Left renal pelvis (tissue), 4 donors: ENCODE data around the gene CYP2F1. TPM values are rescaled to one million over a fixed set of nuclear protein-coding genes. Genes with fewer than 3 reads are reported as not detected.
"Not testable (repeated sequence)": the region's sequence is repeated elsewhere in the genome, so short reads cannot be mapped to it uniquely, and the experiment has no call there.

Experiments used
- DNase-seq, 4 donors: peaks; one replicate each; pipeline ENCODE4 v3.0.0-alpha.2; 2013; ENCODE audit warnings: low read depth in 4 of 4, low spot score in 3 of 4
- polyA plus RNA-seq, 4 donors: library from polyadenylated mRNA; unstranded; fragments of 120-200 nt; gene quantifications; one replicate each; pipeline ENCODE4 v1.2.1, GENCODE V29; 2013; ENCODE audit not compliant: insufficient read length in 4 of 4

Gene CYP2F1
- polyA plus RNA-seq, 4 donors, result 0.38 TPM; not detected in 3

GRCh38 chr19:41123716-41124294, 9.6 kb downstream of the CYP2F1 start:
- DNase-seq, result no peak

DNA sequence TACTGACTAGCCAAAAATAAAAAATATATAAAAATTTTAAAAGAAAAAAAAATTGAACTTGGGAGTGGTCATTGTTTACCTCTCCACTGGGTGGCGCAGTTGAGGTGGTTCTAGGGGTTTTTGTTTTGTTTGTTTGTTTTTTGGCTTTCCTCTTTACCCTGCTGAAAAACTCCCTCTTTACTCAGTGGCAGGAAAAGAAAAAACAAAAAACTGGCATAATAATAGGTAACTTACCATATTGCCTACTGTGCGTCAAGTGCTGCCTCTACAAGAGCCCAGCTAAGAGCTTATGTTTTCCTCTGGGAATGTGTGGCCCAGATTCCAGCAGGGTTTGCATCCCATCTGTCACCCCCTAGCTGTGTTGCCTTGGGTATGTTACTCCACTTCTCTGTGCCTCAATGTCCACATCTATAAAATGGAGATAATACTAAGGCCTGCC, 12.6 kb downstream of the CYP2F1 start:
- not testable (repeated sequence) for DNase-seq

- not testable (repeated sequence) for DNase-seq
Observed at GRCh38 chr19:41127362-41127761, 13.1 kb downstream of the CYP2F1 start.

- peak in 1 of 4 donors; percentile 39 for DNase-seq
Observed at GRCh38 chr19:41127801-41128300, 13.6 kb downstream of the CYP2F1 start.

DNA sequence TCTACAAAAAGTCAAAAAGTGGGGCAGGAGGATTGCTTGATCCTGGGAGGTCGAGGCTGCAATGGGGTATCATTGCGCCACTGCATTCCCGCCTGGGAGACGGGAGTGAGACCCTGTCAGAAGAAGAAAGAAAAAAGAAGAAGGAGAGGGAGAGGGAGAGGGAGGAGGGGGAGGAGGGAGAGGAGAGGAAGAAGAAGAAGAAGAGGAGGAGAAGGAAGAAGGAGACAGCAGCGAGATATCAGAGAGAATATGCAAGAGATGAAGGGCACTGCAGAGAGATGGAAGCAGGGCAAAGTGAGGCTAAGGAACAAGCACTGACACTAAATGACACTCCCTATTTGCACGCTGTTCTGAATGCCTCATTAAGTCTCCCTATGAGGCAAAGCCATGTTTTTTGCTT, 14.5 kb downstream of the CYP2F1 start:
- no peak for DNase-seq

DNA sequence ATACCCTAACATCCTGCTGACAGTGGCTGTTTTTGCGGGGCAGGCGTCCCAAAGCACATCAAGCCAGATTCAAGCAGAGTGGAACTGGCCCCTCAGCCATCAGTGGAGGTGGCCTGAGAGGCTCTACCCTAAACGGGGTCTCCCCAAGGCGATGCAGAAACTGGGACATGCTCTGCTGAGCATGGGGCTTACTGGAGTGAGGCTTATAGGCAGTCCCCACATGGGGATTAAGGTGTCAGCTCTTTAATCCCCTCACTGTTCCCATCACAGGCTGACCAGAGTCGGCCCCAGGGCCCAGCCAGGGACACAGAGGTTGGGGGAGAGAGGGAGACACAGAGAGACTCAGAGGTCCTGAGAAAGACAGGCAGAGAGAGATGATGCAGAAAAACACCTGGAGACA, 17.0 kb downstream of the CYP2F1 start:
- DNase-seq, result no peak

DNA sequence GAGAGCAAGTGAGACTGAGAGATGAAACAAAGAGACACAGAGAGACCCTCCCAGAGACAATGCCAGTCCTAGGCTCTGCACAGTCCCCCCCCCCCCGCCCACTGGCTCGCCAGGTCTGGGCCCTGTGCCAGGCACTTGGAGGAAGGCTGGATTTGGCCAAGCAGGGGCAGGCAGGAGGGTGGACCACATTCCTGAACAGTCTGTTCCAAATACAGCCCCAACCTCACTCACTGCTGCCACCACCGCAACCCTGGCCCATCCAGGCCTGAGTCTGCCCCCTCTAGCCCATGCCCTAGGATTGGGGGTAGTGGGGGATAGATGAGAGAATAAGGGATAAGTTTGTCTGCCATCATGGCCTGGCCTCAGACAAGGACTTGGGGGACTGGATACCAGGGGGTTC, 19.0 kb downstream of the CYP2F1 start:
- DNase-seq, result no peak

GRCh38 chr19:41134616-41135015, 20.4 kb downstream of the CYP2F1 start:
- DNase-seq, result no peak

DNA sequence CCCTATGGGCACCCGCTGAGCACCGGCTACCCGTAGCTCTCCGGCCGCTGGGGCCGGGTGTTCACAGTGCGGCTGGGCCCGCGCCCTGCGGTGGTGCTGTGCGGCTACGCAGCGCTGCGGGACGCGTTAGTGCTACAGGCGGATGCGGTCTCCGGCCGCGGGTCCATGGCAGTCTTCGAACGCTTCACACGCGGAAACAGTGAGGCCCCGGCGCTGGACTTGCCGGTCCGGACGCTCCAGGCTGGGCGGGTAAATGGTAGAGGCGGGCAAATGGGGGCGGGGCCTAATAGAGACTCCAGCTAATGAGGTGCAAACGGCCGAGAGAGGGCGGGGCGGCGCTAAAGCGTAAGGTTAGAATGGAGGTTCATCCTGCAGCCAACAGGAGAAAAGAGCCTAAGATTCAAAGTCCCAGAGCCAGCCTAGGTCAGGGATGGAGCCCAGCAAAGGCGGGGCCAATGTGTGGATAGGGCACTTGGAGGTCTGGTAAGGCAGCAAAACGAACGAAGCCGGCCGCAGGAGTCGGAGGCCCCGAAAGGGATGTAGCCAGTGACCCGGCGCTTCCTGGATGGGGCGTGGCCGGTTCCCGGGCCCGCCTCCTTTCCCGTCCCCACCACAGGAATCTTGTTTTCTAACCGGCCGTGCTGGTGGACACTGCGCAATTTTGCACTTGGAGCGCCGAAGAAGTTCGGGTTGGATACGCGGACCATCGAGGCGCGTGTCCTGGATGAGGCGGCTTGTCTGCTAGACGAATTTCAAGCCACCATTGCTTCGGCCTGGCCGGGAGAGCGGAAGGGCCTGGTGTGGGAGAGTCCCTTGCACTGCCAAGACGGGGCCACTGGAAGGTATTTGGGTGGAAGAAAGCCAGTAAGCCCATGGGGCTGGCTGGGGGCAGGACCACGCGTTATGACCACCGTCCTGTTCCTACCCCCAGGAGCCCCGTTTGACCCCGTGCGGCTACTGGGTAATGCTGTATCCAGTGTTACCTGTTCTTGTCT, 21.5 kb downstream of the CYP2F1 start:
- DNase-seq, result peak; percentile 27 to 38 (median 34)

DNA sequence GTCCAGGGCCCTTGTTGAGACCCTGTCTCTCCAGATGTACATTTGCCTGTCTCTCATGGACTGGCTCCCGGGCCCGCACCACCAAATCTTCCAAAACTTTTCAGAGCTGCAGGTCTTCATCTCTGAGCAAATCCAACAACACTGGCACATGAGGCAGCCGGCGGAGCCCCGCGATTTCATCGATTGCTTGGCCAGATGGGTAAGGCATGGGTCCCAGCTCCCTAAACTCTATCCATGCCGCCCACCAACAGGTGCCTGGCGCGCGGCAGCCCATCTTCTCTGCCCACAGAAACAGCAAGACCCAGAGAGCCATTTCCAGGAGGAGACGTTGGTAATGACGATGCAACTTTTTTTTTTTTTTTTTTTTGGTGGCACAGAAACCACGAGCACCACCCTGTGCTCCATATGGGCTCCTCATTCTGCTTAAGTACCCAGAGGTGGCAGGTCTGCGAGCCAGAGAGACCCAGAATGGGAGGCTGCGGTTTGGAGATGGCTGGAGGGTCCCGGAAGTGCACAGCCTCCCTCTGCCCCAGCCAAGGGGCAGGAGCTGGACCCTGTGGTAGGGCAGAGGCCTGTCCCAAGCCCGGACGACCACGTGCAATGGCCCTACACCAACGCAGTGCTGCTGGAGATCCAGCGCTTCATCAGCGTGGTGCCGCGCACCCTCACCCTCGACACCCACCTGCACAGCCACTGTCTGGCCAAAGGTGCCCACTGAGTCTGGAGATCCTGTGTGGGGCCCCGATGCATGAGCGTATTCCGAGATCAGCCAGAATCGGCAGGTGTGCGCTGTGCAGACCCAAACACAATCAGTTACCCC, 22.6 kb downstream of the CYP2F1 start:
- DNase-seq, result no peak

- peak in 1 of 4 donors; percentile 12 for DNase-seq
Observed at GRCh38 chr19:41144403-41144802, 30.2 kb downstream of the CYP2F1 start.

DNA sequence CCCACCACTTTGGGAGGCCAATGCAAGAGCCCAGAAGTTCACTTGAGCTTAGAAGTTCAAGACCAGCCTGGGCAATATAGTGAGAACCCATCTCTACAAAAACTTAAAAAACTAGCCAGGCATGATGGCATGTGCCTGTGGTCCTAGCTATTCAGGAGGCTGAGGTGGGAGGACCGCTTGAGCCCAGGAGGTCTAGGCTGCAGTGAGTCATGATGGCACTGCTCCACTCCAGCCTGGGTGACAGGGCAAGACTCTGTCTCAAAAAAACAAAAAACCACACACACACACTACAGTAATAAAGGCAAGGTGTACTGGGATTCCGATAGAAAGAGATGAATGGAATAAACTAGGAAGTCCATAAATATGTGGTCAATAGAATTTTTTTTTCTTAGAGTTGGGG, 35.6 kb downstream of the CYP2F1 start:
- DNase-seq, result no peak

GRCh38 chr19:41150986-41151385, 36.8 kb downstream of the CYP2F1 start:
- DNase-seq, result not testable (repeated sequence)

DNA sequence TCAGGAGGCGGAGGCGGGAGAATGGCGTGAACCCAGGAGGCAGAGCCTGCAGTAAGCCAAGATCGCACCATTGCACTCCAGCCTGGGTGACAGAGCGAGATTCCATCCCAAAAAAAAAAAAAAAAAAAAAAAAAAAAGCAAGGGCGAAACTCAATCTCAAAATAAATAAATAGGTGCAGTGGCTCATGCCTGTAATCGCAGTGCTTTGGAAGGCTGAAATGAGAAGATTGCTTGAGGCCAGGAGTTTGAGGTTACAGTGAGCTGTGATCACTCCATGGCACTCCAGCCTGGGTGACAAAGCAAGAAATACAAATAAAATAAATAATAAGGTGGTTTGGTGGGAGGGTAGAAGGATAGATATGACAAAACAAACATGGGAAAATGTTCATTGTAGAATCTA, 39.8 kb downstream of the CYP2F1 start:
- no peak for DNase-seq

GRCh38 chr19:41156207-41156606, 42.0 kb downstream of the CYP2F1 start:
- DNase-seq, result no peak

DNA sequence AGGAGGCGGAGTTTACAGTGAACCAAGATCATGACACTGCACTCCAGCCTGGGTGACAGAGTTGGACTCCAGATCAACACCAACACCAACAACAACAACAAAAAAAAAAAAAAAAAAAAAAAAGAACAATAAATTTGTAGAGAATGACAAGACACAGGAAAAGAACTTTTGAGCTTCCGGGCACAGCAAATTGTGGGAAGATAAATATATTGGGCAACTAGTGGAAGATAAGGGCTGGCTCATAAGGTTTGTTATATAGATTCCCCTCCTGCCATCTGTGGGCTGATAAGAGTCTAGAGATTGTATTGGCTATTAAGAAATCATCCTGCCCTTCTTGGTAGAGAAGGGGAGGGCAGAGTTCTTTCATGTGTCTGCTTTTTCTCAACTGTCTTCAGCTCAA, 45.6 kb downstream of the CYP2F1 start:
- no peak for DNase-seq

DNA sequence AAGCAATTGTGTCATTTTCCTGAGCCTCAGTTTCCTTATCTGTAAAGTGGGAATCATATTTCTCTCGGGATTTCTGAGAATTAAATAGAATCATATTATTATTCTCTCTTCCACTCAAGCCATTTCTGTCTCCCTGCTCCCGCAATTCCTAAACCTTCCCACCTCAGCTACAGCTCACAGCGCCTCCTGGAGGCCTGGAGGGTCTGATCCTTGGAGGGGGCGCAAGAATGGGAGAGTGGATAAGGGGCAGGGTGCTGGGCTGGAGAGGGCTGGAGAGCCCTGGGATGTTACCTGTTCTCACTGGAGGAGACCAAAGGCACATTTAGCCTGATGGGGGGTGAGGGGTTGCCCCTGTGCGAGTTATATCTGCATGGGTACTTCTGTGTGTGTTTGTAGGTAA, 47.7 kb downstream of the CYP2F1 start:
- no peak for DNase-seq

- no peak for DNase-seq
Observed at GRCh38 chr19:41166944-41167804, 52.9 kb downstream of the CYP2F1 start.

- no peak for DNase-seq
Observed at GRCh38 chr19:41172297-41173164, 58.3 kb downstream of the CYP2F1 start.
